HepG2 (cell line): ENCODE measurements around the gene SLC8B1. TPM values are rescaled to one million over a fixed set of nuclear protein-coding genes. Genes with fewer than 3 reads are reported as not detected.

Source experiments
- ATAC-seq: fragments of 200-7000 bp; cut with Tn5 transposase; 3 replicates; pipeline ENCODE4 v1.9.1; 2020; ENCODE audit warnings: mild to moderate bottlenecking, moderate library complexity
- BruUV-seq: library from RNA; stranded (reverse); fragments of 400-500 nt; replicated peaks from 2 replicates; lab custom pipeline; 2021; lab: Mats Ljungman, UMichigan
- CTCF ChIA-PET: fragments of 300-600 bp; formaldehyde crosslinking; extraction: SDS; loops from one replicate; lab custom pipeline; 2021; ENCODE audit warnings: low total read pairs, inconsistent platforms, low intra/inter-chr PET ratio; lab: Yijun Ruan, JAX
- POLR2A ChIA-PET: fragments of 350-600 bp; sonication (Branson Sonifier 250); formaldehyde crosslinking; loops from one replicate; lab custom pipeline; 2020; ENCODE audit warnings: antibody characterized with exemption, inconsistent platforms; lab: Yijun Ruan, JAX
- DNase-seq: peaks from one replicate; pipeline ENCODE4 v3.0.0-alpha.2; 2015; ENCODE audit warnings: low spot score
- FAIRE-seq: peaks from 3 replicates; lab custom pipeline; 2011; peaks lifted over from hg19 to GRCh38; lab: Jason Lieb, UNC
- H2AFZ ChIP-seq: one replicate; pipeline ENCODE4 v1.6.1; 2011; ENCODE audit warnings: low read length, inconsistent platforms
- H3K27ac ChIP-seq: fragments of 300-600 bp; 3 replicates; pipeline ENCODE4 v1.8.0; 2011; ENCODE audit warnings: mixed run types, mild to moderate bottlenecking, mixed read lengths, low read length, inconsistent platforms; ENCODE audit not compliant: insufficient read depth; ENCODE audit errors: extremely low read length
- H3K27me3 ChIP-seq, 2 experiments: fragments of 200-600 bp in 1 of 2; 2 replicates in 1 of 2; 3 replicates in 1 of 2; pipeline versions ENCODE4 v1.6.0 to v1.8.0; 2011; ENCODE audit warnings: low read length in 2 of 2, mild to moderate bottlenecking in 2 of 2, moderate library complexity in 2 of 2, inconsistent platforms in 1 of 2; ENCODE audit not compliant: insufficient read depth in 2 of 2, control insufficient read depth in 1 of 2
- H3K36me3 ChIP-seq, 2 experiments: fragments of 200-600 bp in 1 of 2; replicated peaks in 1 of 2; 2 replicates in 1 of 2; 3 replicates in 1 of 2; pipeline versions ENCODE4 v1.5.1 to v1.8.0; 2011; ENCODE audit warnings: low read length in 2 of 2, inconsistent platforms in 1 of 2; ENCODE audit not compliant: insufficient read depth in 2 of 2, control insufficient read depth in 1 of 2
- H3K4me1 ChIP-seq: 2 replicates; pipeline ENCODE4 v1.5.1; 2012; ENCODE audit warnings: low read length, inconsistent platforms; ENCODE audit not compliant: insufficient read depth
- H3K4me2 ChIP-seq: 2 replicates; pipeline ENCODE4 v1.6.0; 2011; ENCODE audit warnings: low read depth, low read length, inconsistent platforms
- H3K4me3 ChIP-seq, 3 experiments: fragments of 200-600 bp in 1 of 3; sonication (generic), shearing (Covaris generic) in 1 of 3; replicated peaks in 1 of 3; 2 replicates each; pipeline ENCODE4 v1.5.1; 2011 to 2016; ENCODE audit warnings: low read length in 3 of 3, inconsistent platforms in 2 of 3, low read depth in 2 of 3, mild to moderate bottlenecking in 2 of 3, control low read depth in 1 of 3, mixed read lengths in 1 of 3; ENCODE audit not compliant: insufficient read depth in 1 of 3
- H3K79me2 ChIP-seq: one replicate; pipeline ENCODE4 v1.6.1; 2011; ENCODE audit warnings: low read length, inconsistent platforms; ENCODE audit not compliant: insufficient read depth
- H3K9ac ChIP-seq: 2 replicates; pipeline ENCODE4 v1.6.0; 2011; ENCODE audit warnings: mild to moderate bottlenecking, low read depth, low read length, inconsistent platforms; ENCODE audit not compliant: insufficient read depth
- H3K9me3 ChIP-seq: 2 replicates; pipeline ENCODE4 v1.5.1; 2012; ENCODE audit warnings: mild to moderate bottlenecking, low read length
- H4K20me1 ChIP-seq: 2 replicates; pipeline ENCODE4 v1.6.0; 2011; ENCODE audit warnings: inconsistent platforms, mild to moderate bottlenecking, low read length, moderate library complexity; ENCODE audit not compliant: insufficient read depth
- AFF4 ChIP-seq: sonication (generic); formaldehyde crosslinking; IDR thresholded peaks from 2 replicates; pipeline ENCODE4 v1.4.0; 2020; ENCODE audit warnings: missing genetic modification reagents
- AGO1 ChIP-seq: fragments of 200-400 bp; formaldehyde crosslinking; IDR thresholded peaks from 2 replicates; pipeline ENCODE4 v1.6.1; 2017; ENCODE audit warnings: mild to moderate bottlenecking, low read depth, low read length, moderate library complexity; ENCODE audit not compliant: poor library complexity, severe bottlenecking
- CERS6 ChIP-seq: sonication (generic); formaldehyde crosslinking; IDR thresholded peaks from 2 replicates; pipeline ENCODE4 v1.5.0; 2020; ENCODE audit warnings: missing genetic modification reagents
- MNT ChIP-seq: fragments of 450-650 bp; IDR thresholded peaks from 2 replicates; pipeline ENCODE4 v1.6.1; 2016
- PATZ1 ChIP-seq: sonication (generic); formaldehyde crosslinking; IDR thresholded peaks from 2 replicates; pipeline ENCODE4 v1.4.0; 2020; ENCODE audit warnings: missing genetic modification reagents
- TMF1 ChIP-seq: sonication (generic); formaldehyde crosslinking; IDR thresholded peaks from 2 replicates; pipeline ENCODE4 v1.8.1; 2022; ENCODE audit warnings: low read depth, missing genetic modification reagents
- ZHX1 ChIP-seq: sonication (generic); formaldehyde crosslinking; IDR thresholded peaks from 2 replicates; pipeline ENCODE4 v1.8.1; 2022; ENCODE audit warnings: low read depth, mild to moderate bottlenecking, missing genetic modification reagents
- ZNF282 ChIP-seq: fragments of 450-650 bp; IDR thresholded peaks from 2 replicates; pipeline ENCODE4 v1.6.1; 2018; ENCODE audit not compliant: partially characterized antibody
- ZNF639 ChIP-seq: conservative IDR thresholded peaks from 2 replicates; pipeline ENCODE4 v1.6.1; 2018; ENCODE audit warnings: missing genetic modification reagents
- ZNF777 ChIP-seq: sonication (generic); formaldehyde crosslinking; IDR thresholded peaks from 2 replicates; pipeline ENCODE4 v1.4.0; 2020; ENCODE audit warnings: missing genetic modification reagents
- WGBS: methylation state at CpG from one replicate; pipeline ENCODE4 v1.1.6; 2017; ENCODE audit warnings: low lambda C conversion rate; 5-methylcytosine and 5-hydroxymethylcytosine counted together
- in situ Hi-C: cut with HindIII; loops from 2 replicates; pipeline ENCODE4 v1.10.0; 2017; ENCODE audit warnings: low pct_unique_long_range_greater_than_20kb; ENCODE audit not compliant: extremely low pct_ligation_motif_present
- intact Hi-C: fragments of 100-400 bp; cut with micrococcal nuclease; formaldehyde crosslinking; loops from one replicate; pipeline ENCODE4 v1.10.0; 2022; ENCODE audit not compliant: unreplicated experiment
- polyA plus RNA-seq, 8 experiments: library from polyadenylated mRNA; depleted of rRNA in 3 of 8; stranded (reverse) in 7 of 8; unstranded in 1 of 8; fragments of >200 nt; fragmentation: Illumina TruSeq in 4 of 8; extraction: Trizol in 4 of 8; gene quantifications; 2 replicates each; pipeline versions ENCODE4 v1.2.1 to v1.2.3, GENCODE V29; 2011 to 2016; ENCODE audit warnings: low read depth in 4 of 8, missing spikeins in 1 of 8, mixed read lengths in 1 of 8; ENCODE audit not compliant: insufficient read depth in 1 of 8
- total RNA-seq, 5 experiments: library from RNA; depleted of rRNA; stranded (reverse); fragments of >200 nt; fragmentation: Illumina TruSeq; extraction: Trizol; gene quantifications; 2 replicates each; pipeline ENCODE4 v1.2.3, GENCODE V29; 2016; ENCODE audit warnings: low read depth in 1 of 5

Gene SLC8B1
- total and polyA plus RNA-seq, 2 of the 13 experiments (the other 11 are each of a cell fraction or from before 2014, with no cell fraction given), result 6.8 to 8.0 TPM

GRCh38 chr12:113328368-113328889 is 6.5 kb downstream of the SLC8B1 start:
- H3K36me3 ChIP-seq, result no peaks in the 10 kb centered on the region
- H3K4me3 ChIP-seq, result no peak overlapping the region
- no peak for FAIRE-seq
- ATAC-seq, result no peak
- ChIA-PET POLR2A (no interaction called here), CTCF (no interaction called here)
- no peak overlapping the region for H2AFZ ChIP-seq
- no peak overlapping the region for H3K27ac ChIP-seq
- H3K9ac ChIP-seq, result no peak overlapping the region
- WGBS, result 81% methylated on average over 5 of the region's 5 CpGs
- H3K4me1 ChIP-seq, result 0 out of 2 replicates have a peak, but pooled peaks cover 2% of the 10 kb centered on the region
- H3K4me2 ChIP-seq, result no peak overlapping the region
- H4K20me1 ChIP-seq, result no peaks in the 10 kb centered on the region
- in situ Hi-C loops, result no loop called here
- no TSS peak for BruUV-seq
- H3K9me3 ChIP-seq, result no peaks in the 10 kb centered on the region
- no peaks in the 10 kb centered on the region for H3K27me3 ChIP-seq
- no peaks in the 10 kb centered on the region for H3K79me2 ChIP-seq
- intact Hi-C loops, result no loop called here
- DNase-seq, result no peak
- TF ChIP-seq ZNF777 (CRISPR knock-in tag) (no peak), CERS6 (CRISPR knock-in tag) (no peak), TMF1 (CRISPR knock-in tag) (no peak), AGO1 (no peak), MNT (no peak), ZNF282 (no peak), ZHX1 (CRISPR knock-in tag) (no peak), PATZ1 (CRISPR knock-in tag) (no peak), AFF4 (CRISPR knock-in tag) (no peak), ZNF639 (CRISPR knock-in tag) (no peak)
